Ascending aorta (tissue), 2 donors: ENCODE measurements around the gene FAM3A. TPM values are rescaled to one million over a fixed set of nuclear protein-coding genes. Genes with fewer than 3 reads are reported as not detected.
A peak's percentile ranks its signal among the peaks of the same experiment; 100 is the strongest.

Experiments used
- DNase-seq, 2 donors: peaks; one replicate each; pipeline ENCODE4 v3.0.0-alpha.2; 2019; ENCODE audit warnings: low spot score in 2 of 2
- H3K27ac ChIP-seq, 2 donors: fragments of 200-600 bp; sonication (generic); one replicate each; pipeline ENCODE4 v1.5.1; 2016 to 2017; ENCODE audit warnings: mild to moderate bottlenecking in 1 of 2
- H3K27me3 ChIP-seq: fragments of 200-600 bp; sonication (generic); one replicate; pipeline ENCODE4 v1.5.1; 2017
- H3K36me3 ChIP-seq, 2 donors: fragments of 200-600 bp; sonication (generic); one replicate each; pipeline ENCODE4 v1.5.1; 2016
- H3K4me1 ChIP-seq, 2 donors: fragments of 200-600 bp; sonication (generic); one replicate each; pipeline ENCODE4 v1.5.1; 2016 to 2017; ENCODE audit warnings: mild to moderate bottlenecking in 1 of 2
- H3K4me3 ChIP-seq, 2 donors: fragments of 200-600 bp; sonication (generic); one replicate each; pipeline ENCODE4 v1.5.1; 2016 to 2017; ENCODE audit warnings: mild to moderate bottlenecking in 1 of 2
- H3K9me3 ChIP-seq, 2 donors: fragments of 200-600 bp; sonication (generic); one replicate each; pipeline ENCODE4 v1.5.1; 2016
- intact Hi-C: fragments of 100-400 bp; cut with DNase I; formaldehyde crosslinking; loops from one replicate; pipeline ENCODE4 v1.15.1; 2023
- total RNA-seq: library from RNA; depleted of rRNA; stranded (reverse); fragments of >200 nt; gene quantifications from one replicate; pipeline ENCODE4 v1.1.0, GENCODE V29; 2016
- TF ChIP-seq, protein P1 (sequence below), 3 experiments: fragments of 200-600 bp in 2 of 3; fragments of 450-650 bp in 1 of 3; sonication (generic) in 2 of 3; IDR thresholded peaks; one replicate each; pipeline ENCODE4 v1.5.1; 2016 to 2019; ENCODE audit warnings: antibody characterized with exemption in 3 of 3, mild to moderate bottlenecking in 1 of 3, moderate library complexity in 1 of 3

Gene FAM3A
- total RNA-seq, 1 donor from 2014 or later, result 69.9 TPM

DNA sequence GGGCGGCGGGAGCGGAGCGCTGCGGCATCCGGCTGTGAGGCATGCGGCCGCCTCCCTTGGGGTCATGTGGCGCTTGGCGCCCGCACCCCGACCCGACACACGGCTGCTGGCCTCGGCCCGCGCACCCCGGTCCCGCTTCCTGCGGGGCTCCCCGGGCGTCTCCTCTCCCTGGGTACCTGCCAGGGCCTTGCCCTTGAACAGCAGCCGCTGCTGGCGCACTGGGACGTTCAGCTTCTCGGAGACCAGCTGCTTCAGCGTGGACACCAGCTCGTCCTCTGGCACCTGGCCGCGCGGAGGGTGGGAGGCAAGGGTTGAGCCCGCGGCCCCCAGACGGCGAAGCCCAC lies 30.0 kb downstream of the FAM3A start:
- TF ChIP-seq, protein P1, sequence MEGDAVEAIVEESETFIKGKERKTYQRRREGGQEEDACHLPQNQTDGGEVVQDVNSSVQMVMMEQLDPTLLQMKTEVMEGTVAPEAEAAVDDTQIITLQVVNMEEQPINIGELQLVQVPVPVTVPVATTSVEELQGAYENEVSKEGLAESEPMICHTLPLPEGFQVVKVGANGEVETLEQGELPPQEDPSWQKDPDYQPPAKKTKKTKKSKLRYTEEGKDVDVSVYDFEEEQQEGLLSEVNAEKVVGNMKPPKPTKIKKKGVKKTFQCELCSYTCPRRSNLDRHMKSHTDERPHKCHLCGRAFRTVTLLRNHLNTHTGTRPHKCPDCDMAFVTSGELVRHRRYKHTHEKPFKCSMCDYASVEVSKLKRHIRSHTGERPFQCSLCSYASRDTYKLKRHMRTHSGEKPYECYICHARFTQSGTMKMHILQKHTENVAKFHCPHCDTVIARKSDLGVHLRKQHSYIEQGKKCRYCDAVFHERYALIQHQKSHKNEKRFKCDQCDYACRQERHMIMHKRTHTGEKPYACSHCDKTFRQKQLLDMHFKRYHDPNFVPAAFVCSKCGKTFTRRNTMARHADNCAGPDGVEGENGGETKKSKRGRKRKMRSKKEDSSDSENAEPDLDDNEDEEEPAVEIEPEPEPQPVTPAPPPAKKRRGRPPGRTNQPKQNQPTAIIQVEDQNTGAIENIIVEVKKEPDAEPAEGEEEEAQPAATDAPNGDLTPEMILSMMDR (IDR thresholded peaks at IDR 0.05), result no peak
- intact Hi-C loops, result loop anchor here (2.0 to 5.0 kb wide), 2 partner anchors 46 to 49 kb away; partner anchors contain the start of gene GDI1
- Histone ChIP-seq H3K9me3 (no peaks in the 10 kb centered on the region), H3K27ac (peak overlapping the region; percentile 64 to 67), H3K27me3 (no peaks in the 10 kb centered on the region), H3K4me3 (peak overlapping the region; percentile 64 to 81), H3K4me1 (peaks cover 0 to 11% of the 10 kb centered on the region in 2 donors), H3K36me3 (peaks cover 0 to 6% of the 10 kb centered on the region in 2 donors)
- DNase-seq, result no peak

DNA sequence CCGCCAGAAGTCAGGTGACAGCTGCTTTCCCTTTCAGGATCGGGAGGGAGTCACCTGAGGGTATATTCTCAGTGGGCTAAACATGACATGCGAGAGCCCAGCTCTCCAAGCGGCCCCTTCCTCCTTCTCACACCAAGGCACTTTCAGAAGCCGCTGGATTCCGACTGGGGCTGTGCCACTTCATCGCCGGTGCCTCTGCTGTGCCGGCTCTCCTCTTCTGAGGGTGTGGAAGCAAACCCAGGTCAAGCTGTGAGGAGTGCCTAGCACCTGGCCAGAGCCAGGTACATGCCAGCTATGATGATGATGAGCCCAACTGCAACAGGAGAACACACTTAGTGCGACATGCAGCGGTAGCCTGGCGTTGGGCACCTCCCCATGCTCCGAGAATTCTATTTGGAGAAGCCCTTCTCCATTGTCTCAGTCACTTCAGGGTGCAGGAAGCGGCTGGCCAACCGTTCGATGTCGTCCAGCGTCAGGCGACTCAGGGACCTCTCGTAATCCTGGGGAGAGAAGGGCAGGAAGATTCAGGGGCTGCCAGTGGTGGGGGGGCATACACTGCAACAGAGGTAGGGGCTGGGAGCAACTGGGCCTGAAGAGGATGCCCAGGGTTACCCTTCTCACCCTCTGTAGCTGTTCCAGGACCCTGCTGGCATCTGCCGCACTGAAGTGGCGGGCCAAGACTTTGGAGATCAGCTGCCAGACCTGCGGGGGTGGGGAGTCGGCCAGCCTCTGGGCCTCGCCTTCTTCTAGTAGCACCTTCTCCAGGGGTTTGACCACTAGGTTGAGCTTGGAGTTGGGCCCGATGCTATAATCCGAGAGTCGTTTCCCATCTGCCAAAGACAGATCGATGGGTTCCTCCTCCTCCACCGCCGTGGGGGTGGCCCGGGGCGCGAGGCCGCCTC lies 30.6 kb downstream of the FAM3A start:
- DNase-seq, result no peak
- H3K27me3 ChIP-seq, result no peaks in the 10 kb centered on the region
- intact Hi-C loops, result loop anchor here (2.0 to 5.0 kb wide), 2 partner anchors 47 to 49 kb away; partner anchors contain the start of gene GDI1
- TF ChIP-seq, protein P1 (IDR thresholded peaks at IDR 0.05), result no peak
- no peaks in the 10 kb centered on the region for H3K9me3 ChIP-seq
- peak overlapping the region; percentile 64 to 67 for H3K27ac ChIP-seq
- H3K4me3 ChIP-seq, result peak overlapping the region; percentile 64 to 81
- H3K4me1 ChIP-seq, result peaks cover 0 to 11% of the 10 kb centered on the region in 2 donors
- H3K36me3 ChIP-seq, result peaks cover 0 to 6% of the 10 kb centered on the region in 2 donors

DNA sequence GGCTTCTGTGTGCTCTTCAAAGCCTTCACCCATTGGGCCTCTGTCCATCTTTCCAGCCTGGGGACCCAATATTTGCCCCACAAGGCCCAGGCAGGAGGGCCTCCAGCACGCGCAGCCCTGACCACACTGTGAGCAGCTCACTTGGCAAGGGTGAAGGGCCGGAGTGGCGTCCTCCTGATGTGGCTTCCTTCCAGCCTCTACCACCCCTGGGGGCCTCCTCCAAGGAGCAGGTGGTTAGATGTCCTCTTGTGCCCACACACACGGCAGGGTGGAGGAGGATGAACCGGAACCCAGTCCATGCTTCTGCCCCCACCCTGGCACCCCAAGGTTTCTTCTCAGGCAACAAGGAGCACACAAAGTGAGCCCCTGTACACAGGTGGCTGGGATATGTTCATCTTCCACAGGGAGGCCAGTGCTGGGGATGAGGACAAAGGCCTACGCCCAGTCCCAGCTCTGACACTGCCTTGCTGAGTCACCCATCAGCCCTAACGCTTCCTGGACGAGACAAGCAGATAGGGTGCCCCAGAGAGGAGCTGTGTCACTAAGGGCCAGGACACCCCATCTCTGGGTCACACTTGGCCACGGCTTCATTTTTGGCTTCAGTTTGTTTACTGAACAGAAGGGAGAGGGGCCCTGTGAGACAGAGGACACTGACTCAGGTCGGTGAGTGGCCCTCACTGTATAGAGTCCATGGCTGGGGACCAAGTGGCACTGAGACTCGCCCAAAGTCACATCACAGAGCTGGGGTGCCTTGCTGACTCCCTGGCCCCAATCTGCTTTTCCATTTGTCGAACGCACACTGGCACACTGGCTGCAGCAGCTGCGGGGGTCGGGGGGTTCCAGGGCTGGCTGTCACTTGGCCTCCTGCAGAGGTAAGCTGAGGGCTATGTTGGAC lies 31.5 kb downstream of the FAM3A start:
- Histone ChIP-seq H3K36me3 (peaks cover 0 to 6% of the 10 kb centered on the region in 2 donors), H3K27me3 (no peaks in the 10 kb centered on the region), H3K4me3 (no peak overlapping the region), H3K27ac (no peak overlapping the region), H3K4me1 (peaks cover 0 to 11% of the 10 kb centered on the region in 2 donors), H3K9me3 (no peaks in the 10 kb centered on the region)
- intact Hi-C loops, result loop anchor here (5.0 kb wide), 1 partner anchor 48 kb away; no protein-coding TSS in a partner anchor
- DNase-seq, result no peak
- TF ChIP-seq, protein P1 (IDR thresholded peaks at IDR 0.05), result no peak

DNA sequence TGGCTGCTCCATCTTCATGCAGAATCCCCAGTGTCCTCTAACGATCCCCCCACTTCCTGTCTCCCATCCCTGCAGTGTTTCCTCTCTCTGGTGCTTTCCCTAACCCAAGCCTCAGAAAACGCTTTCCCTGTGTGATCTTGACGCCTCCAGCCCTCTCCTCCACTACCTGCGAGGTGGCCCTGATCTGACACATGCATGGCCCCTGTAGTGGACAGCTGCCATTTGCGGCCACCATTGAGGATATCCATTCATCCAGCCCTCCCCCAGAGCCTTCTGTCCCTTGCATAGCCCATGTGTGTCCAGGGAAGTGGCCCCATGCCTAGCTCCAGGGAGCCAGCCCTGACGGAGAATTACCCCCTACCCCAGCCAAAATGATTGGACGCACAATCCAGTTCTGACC lies 32.7 kb downstream of the FAM3A start:
- peaks cover 0 to 6% of the 10 kb centered on the region in 2 donors for H3K36me3 ChIP-seq
- H3K27ac ChIP-seq, result no peak overlapping the region
- H3K27me3 ChIP-seq, result no peaks in the 10 kb centered on the region
- H3K4me1 ChIP-seq, result peaks cover 0 to 6% of the 10 kb centered on the region in 2 donors
- intact Hi-C loops, result no loop called here
- no peak for DNase-seq
- H3K4me3 ChIP-seq, result no peak overlapping the region
- H3K9me3 ChIP-seq, result no peaks in the 10 kb centered on the region
- TF ChIP-seq, protein P1 (IDR thresholded peaks at IDR 0.05), result no peak

DNA sequence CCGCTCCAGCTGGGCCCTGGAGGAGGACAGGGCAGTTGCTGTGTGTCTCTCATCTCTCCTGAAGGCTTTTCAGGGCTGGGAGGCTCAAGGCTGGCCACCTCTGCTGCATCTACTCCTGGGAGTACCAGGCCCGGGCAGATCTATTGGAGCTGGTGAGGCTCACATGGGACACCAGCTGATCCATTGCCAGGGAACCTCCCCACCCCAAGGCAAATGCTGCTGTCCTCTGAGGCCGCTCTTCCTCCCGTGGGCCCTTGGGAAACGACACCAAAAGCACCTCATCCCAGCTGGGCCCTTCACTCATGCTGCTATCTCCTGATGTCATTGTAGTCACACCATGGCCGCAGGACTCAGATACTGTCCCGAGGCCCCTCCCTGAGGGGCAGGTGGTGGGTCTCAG lies 33.2 kb downstream of the FAM3A start:
- intact Hi-C loops, result no loop called here
- Histone ChIP-seq H3K27me3 (no peaks in the 10 kb centered on the region), H3K27ac (no peak overlapping the region), H3K36me3 (peaks cover 0 to 2% of the 10 kb centered on the region in 2 donors), H3K4me1 (peaks cover 0 to 6% of the 10 kb centered on the region in 2 donors), H3K4me3 (no peak overlapping the region), H3K9me3 (no peaks in the 10 kb centered on the region)
- no peak for DNase-seq
- TF ChIP-seq, protein P1 (IDR thresholded peaks at IDR 0.05), result no peak
